GM12878 (cell line): ENCODE measurements around the gene MGAT4B. TPM values are rescaled to one million over a fixed set of nuclear protein-coding genes. Genes with fewer than 3 reads are reported as not detected.

Source experiments
- ATAC-seq: fragments of 200-7000 bp; cut with Tn5 transposase; 3 replicates; pipeline ENCODE4 v1.9.1; 2020; ENCODE audit warnings: mild to moderate bottlenecking, moderate library complexity
- BruUV-seq: library from RNA; stranded (reverse); fragments of 400-500 nt; replicated peaks from 2 replicates; lab custom pipeline; 2021; lab: Mats Ljungman, UMichigan
- CTCF ChIA-PET: fragments of 300-600 bp; sonication (Branson Sonifier 250); formaldehyde crosslinking; extraction: SDS; loops from one replicate; lab custom pipeline; 2021; ENCODE audit warnings: inconsistent platforms; lab: Yijun Ruan, JAX
- POLR2A ChIA-PET: fragments of 350-600 bp; formaldehyde crosslinking; extraction: SDS; loops from one replicate; lab custom pipeline; 2021; ENCODE audit warnings: inconsistent platforms; lab: Charles Lee
- RAD21 ChIA-PET: fragments of 300-600 bp; sonication (Branson Sonifier 250); formaldehyde crosslinking; loops from one replicate; lab custom pipeline; 2023; ENCODE audit warnings: antibody characterized with exemption; ENCODE audit not compliant: unreplicated experiment; lab: Charles Lee
- SMC1A ChIA-PET: fragments of 300-600 bp; sonication (Branson Sonifier 250); formaldehyde crosslinking; loops from one replicate; lab custom pipeline; 2023; ENCODE audit not compliant: unreplicated experiment, uncharacterized antibody; lab: Charles Lee
- DNase-seq: peaks from one replicate; pipeline ENCODE4 v3.0.0-alpha.2; 2011; ENCODE audit warnings: low read depth, low spot score
- FAIRE-seq: peaks from 3 replicates; lab custom pipeline; 2011; peaks lifted over from hg19 to GRCh38; lab: Jason Lieb, UNC
- H2AFZ ChIP-seq: 2 replicates; pipeline ENCODE4 v1.6.0; 2011; ENCODE audit warnings: low read depth, low read length, control low read depth; ENCODE audit not compliant: control insufficient read depth
- H3K27ac ChIP-seq: 2 replicates; pipeline ENCODE4 v1.5.1; 2011; ENCODE audit warnings: control low read depth; ENCODE audit not compliant: control insufficient read depth, insufficient read depth
- H3K27me3 ChIP-seq, 2 experiments: replicated peaks in 1 of 2; 2 replicates each; pipeline versions ENCODE4 v1.6.0 to v1.6.1; 2011; ENCODE audit warnings: low read length in 1 of 2; ENCODE audit not compliant: control insufficient read depth in 2 of 2, insufficient read depth in 2 of 2
- H3K36me3 ChIP-seq, 2 experiments: 2 replicates each; pipeline ENCODE4 v1.5.1; 2011; ENCODE audit warnings: low read length in 1 of 2; ENCODE audit not compliant: control insufficient read depth in 2 of 2, insufficient read depth in 2 of 2
- H3K4me1 ChIP-seq: 2 replicates; pipeline ENCODE4 v1.6.1; 2011; ENCODE audit warnings: mild to moderate bottlenecking, low read length, moderate library complexity, mixed read lengths; ENCODE audit not compliant: control insufficient read depth, insufficient read depth
- H3K4me2 ChIP-seq: 2 replicates; pipeline ENCODE4 v1.6.0; 2011; ENCODE audit warnings: control low read depth; ENCODE audit not compliant: control insufficient read depth, insufficient read depth
- H3K4me3 ChIP-seq: fragments of 200-600 bp; sonication (generic); 2 replicates; pipeline ENCODE4 v1.5.1; 2016
- H3K79me2 ChIP-seq: 2 replicates; pipeline ENCODE4 v1.6.0; 2011; ENCODE audit warnings: low read length; ENCODE audit not compliant: control insufficient read depth, insufficient read depth
- H3K9ac ChIP-seq: 2 replicates; pipeline ENCODE4 v1.8.0; 2011; ENCODE audit warnings: low read length, control low read depth, mixed read lengths; ENCODE audit not compliant: control insufficient read depth, insufficient read depth
- H3K9me3 ChIP-seq: replicated peaks from 3 replicates; pipeline ENCODE4 v1.5.1; 2011; ENCODE audit warnings: mild to moderate bottlenecking, low read length; ENCODE audit not compliant: control insufficient read depth, insufficient read depth
- H4K20me1 ChIP-seq: 2 replicates; pipeline ENCODE4 v1.6.0; 2011; ENCODE audit not compliant: control insufficient read depth, insufficient read depth
- MLLT1 ChIP-seq: fragments of 450-650 bp; IDR thresholded peaks from 2 replicates; pipeline ENCODE4 v1.6.1; 2016; ENCODE audit warnings: mild to moderate bottlenecking
- POLR2A ChIP-seq: IDR thresholded peaks from 2 replicates; pipeline ENCODE4 v1.6.1; 2011; ENCODE audit warnings: low read depth, mild to moderate bottlenecking, low read length
- POLR2AphosphoS2 ChIP-seq: IDR thresholded peaks from 2 replicates; pipeline ENCODE4 v1.6.1; 2011; ENCODE audit warnings: low read depth, mild to moderate bottlenecking, low read length, improper control_type of control experiment, moderate library complexity
- POLR2AphosphoS5 ChIP-seq: IDR thresholded peaks from 2 replicates; pipeline ENCODE4 v1.6.1; 2011; ENCODE audit warnings: mild to moderate bottlenecking, low read length, inconsistent platforms
- RBBP5 ChIP-seq: fragments of 200-600 bp; sonication (generic); conservative IDR thresholded peaks from 2 replicates; pipeline ENCODE4 v1.6.1; 2016
- TCF3 ChIP-seq: IDR thresholded peaks from 2 replicates; pipeline ENCODE4 v1.6.1; 2012; ENCODE audit warnings: low read depth, mild to moderate bottlenecking, low read length, borderline replicate concordance; ENCODE audit not compliant: insufficient read depth
- ZSCAN29 ChIP-seq: fragments of 450-650 bp; IDR thresholded peaks from 2 replicates; pipeline ENCODE4 v1.6.1; 2017; ENCODE audit warnings: mild to moderate bottlenecking, moderate library complexity
- WGBS: methylation state at CpG from one replicate; pipeline ENCODE4 v1.1.6; 2016; ENCODE audit warnings: low lambda C conversion rate; ENCODE audit not compliant: insufficient replicate concordance, insufficient coverage; ENCODE audit errors: missing lambda C conversion rate; 5-methylcytosine and 5-hydroxymethylcytosine counted together
- in situ Hi-C: fragments of 300-500 bp; cut with MboI; formaldehyde crosslinking; loops from 9 replicates; pipeline ENCODE4 v1.14.3; 2018; ENCODE audit warnings: mixed read lengths
- intact Hi-C: fragments of 100-400 bp; cut with micrococcal nuclease; formaldehyde crosslinking; loops from one replicate; pipeline ENCODE4 v1.14.2; 2022; ENCODE audit not compliant: unreplicated experiment
- polyA plus RNA-seq, 11 experiments: library from polyadenylated mRNA; depleted of rRNA in 4 of 11; unstranded in 6 of 11; stranded (reverse) in 5 of 11; fragments of >200 nt; fragmentation: Nextera tagmentation in 4 of 11; fragmentation: Illumina TruSeq in 1 of 11; extraction: Ambion mirVana in 4 of 11; extraction: Trizol in 1 of 11; gene quantifications; 1 replicate in 1 of 11; 2 replicates in 10 of 11; pipeline versions ENCODE4 v1.2.1 to v1.2.3, GENCODE V29; 2011 to 2016; ENCODE audit warnings: inconsistent platforms in 2 of 11, missing spikeins in 2 of 11, low read depth in 1 of 11
- total RNA-seq, 4 experiments: library from RNA; depleted of rRNA in 3 of 4; stranded (reverse); fragments of >200 nt in 3 of 4; fragmentation: Illumina TruSeq in 1 of 4; extraction: Trizol in 1 of 4; gene quantifications; 2 replicates each; pipeline versions ENCODE4 v1.2.1 to v1.2.3, GENCODE V29; 2013 to 2021
- TF ChIP-seq, protein P1 (sequence below), 3 experiments: IDR thresholded peaks in 2 of 3; conservative IDR thresholded peaks in 1 of 3; 2 replicates each; pipeline ENCODE4 v1.5.1; 2011; ENCODE audit warnings: low read depth in 3 of 3, low read length in 3 of 3, mild to moderate bottlenecking in 3 of 3, control low read depth in 2 of 3, moderate library complexity in 2 of 3, inconsistent platforms in 1 of 3, mixed read lengths in 1 of 3; ENCODE audit not compliant: control insufficient read depth in 2 of 3, insufficient read depth in 1 of 3; ENCODE audit errors: extremely low read depth in 1 of 3
- TF ChIP-seq, protein P2 (sequence below): fragments of 450-650 bp; formaldehyde crosslinking; IDR thresholded peaks from 2 replicates; pipeline ENCODE4 v1.4.0; 2022; ENCODE audit warnings: mild to moderate bottlenecking, moderate library complexity

Gene MGAT4B
- total and polyA plus RNA-seq, 10 of the 15 experiments (the other 5 are each of a cell fraction or from before 2014, with no cell fraction given), result 0.60 to 82.5 (median 34.4) TPM; not detected in 1

- in situ Hi-C loops (no loop called here), intact Hi-C loops (no loop called here)
- ChIA-PET SMC1A (interaction anchor here (0.6 to 0.9 kb wide), 2 partner anchors 9 to 31 kb away, joined by 3 read pairs; no protein-coding TSS in a partner anchor), RAD21 (no interaction called here), CTCF (no interaction called here), POLR2A (interaction anchor here (1.1 kb wide), 2 partner anchors 9 to 28 kb away, joined by 4 to 6 read pairs; no protein-coding TSS in a partner anchor)
- peaks cover 8% of the 10 kb centered on the region for H4K20me1 ChIP-seq
- H2AFZ ChIP-seq, result no peak overlapping the region
- H3K36me3 ChIP-seq, result peaks cover 26 to 43% of the 10 kb centered on the region in 2 experiments
- H3K4me3 ChIP-seq, result no peak overlapping the region
- peaks cover 6% of the 10 kb centered on the region for H3K79me2 ChIP-seq
- H3K9ac ChIP-seq, result no peak overlapping the region
- no peak overlapping the region for H3K27ac ChIP-seq
- no peaks in the 10 kb centered on the region for H3K27me3 ChIP-seq
- ATAC-seq (peak; percentile 55), FAIRE-seq (no peak), DNase-seq (no peak)
- WGBS, result 68% methylated on average over 9 of the region's 9 CpGs
- 0 out of 2 replicates have a peak, but pooled peaks cover 2% of the 10 kb centered on the region for H3K4me1 ChIP-seq
- H3K4me2 ChIP-seq, result no peak overlapping the region
- no TSS peak for BruUV-seq
- TF ChIP-seq POLR2A, result peak; percentile 52; the same call in 1 of the 2 replicates
- TF ChIP-seq TCF3, result no peak
- TF ChIP-seq, protein P1, sequence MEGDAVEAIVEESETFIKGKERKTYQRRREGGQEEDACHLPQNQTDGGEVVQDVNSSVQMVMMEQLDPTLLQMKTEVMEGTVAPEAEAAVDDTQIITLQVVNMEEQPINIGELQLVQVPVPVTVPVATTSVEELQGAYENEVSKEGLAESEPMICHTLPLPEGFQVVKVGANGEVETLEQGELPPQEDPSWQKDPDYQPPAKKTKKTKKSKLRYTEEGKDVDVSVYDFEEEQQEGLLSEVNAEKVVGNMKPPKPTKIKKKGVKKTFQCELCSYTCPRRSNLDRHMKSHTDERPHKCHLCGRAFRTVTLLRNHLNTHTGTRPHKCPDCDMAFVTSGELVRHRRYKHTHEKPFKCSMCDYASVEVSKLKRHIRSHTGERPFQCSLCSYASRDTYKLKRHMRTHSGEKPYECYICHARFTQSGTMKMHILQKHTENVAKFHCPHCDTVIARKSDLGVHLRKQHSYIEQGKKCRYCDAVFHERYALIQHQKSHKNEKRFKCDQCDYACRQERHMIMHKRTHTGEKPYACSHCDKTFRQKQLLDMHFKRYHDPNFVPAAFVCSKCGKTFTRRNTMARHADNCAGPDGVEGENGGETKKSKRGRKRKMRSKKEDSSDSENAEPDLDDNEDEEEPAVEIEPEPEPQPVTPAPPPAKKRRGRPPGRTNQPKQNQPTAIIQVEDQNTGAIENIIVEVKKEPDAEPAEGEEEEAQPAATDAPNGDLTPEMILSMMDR (IDR thresholded peaks at IDR 0.05 in 2 of 3, conservative IDR thresholded peaks at IDR 0.05 in 1 of 3; ENCODE audit: control insufficient read depth in 2 of 3, extremely low read depth in 1 of 3, insufficient read depth in 1 of 3, low read depth in 3 of 3, low read length in 3 of 3), result peak in 1 of 3 experiments; percentile 14; a peak in 2 of 6 replicates
- peak; percentile 43 for TF ChIP-seq POLR2AphosphoS5
- H3K9me3 ChIP-seq, result no peaks in the 10 kb centered on the region
Observed at GRCh38 chr5:179827680-179828079, 21.0 kb upstream of the MGAT4B start.

DNA sequence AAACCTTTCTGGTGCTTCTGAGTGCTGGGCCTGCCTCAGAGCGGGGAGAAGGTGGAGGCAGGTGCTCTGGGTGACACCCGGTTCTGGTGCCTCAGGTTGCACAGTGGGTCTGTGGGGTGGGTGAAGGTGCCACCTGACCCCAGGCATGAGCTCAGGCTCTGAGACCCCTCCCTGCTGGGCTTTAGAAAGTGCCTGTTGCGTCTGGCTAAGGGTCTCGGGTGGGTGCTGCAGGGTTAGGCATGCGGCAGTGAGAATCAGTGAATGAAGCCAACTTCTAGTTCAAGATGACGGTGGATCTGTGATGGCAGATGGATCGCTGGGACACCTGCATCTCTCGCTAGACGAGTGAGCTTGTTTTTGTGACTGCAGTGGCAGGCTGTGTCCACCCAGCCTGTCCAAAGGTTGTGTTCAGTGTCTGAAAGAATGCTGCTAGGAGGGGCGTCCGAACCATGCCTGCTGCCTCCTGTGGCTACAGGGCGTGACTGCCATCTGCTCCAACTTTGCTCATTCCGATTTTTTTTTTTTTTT lies 19.1 kb upstream of the MGAT4B start:
- TF ChIP-seq POLR2AphosphoS5, result peak; percentile 37; the same call in 1 of the 2 replicates
- no peak for TF ChIP-seq ZSCAN29
- TF ChIP-seq, protein P2, sequence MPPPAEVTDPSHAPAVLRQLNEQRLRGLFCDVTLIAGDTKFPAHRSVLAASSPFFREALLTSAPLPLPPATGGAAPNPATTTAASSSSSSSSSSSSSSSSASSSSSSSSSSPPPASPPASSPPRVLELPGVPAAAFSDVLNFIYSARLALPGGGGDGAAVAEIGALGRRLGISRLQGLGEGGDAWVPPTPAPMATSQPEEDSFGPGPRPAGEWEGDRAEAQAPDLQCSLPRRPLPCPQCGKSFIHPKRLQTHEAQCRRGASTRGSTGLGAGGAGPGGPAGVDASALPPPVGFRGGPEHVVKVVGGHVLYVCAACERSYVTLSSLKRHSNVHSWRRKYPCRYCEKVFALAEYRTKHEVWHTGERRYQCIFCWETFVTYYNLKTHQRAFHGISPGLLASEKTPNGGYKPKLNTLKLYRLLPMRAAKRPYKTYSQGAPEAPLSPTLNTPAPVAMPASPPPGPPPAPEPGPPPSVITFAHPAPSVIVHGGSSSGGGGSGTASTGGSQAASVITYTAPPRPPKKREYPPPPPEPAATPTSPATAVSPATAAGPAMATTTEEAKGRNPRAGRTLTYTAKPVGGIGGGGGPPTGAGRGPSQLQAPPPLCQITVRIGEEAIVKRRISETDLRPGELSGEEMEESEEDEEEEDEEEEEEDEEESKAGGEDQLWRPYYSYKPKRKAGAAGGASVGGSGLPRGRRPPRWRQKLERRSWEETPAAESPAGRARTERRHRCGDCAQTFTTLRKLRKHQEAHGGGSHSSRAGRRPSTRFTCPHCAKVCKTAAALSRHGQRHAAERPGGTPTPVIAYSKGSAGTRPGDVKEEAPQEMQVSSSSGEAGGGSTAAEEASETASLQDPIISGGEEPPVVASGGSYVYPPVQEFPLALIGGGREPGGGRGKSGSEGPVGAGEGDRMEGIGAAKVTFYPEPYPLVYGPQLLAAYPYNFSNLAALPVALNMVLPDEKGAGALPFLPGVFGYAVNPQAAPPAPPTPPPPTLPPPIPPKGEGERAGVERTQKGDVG (CRISPR knock-in tag), result no peak
- no peak for TF ChIP-seq MLLT1
- TF ChIP-seq RBBP5, result no peak
- peak; percentile 31; the same call in 1 of the 2 replicates for TF ChIP-seq POLR2AphosphoS2
- TF ChIP-seq POLR2A, result peak; percentile 54
- in situ Hi-C loops (no loop called here), intact Hi-C loops (no loop called here)
- Histone ChIP-seq H2AFZ (no peak overlapping the region), H3K4me2 (no peak overlapping the region), H3K27me3 (no peaks in the 10 kb centered on the region), H3K9me3 (no peaks in the 10 kb centered on the region), H4K20me1 (peaks cover 17% of the 10 kb centered on the region), H3K36me3 (peaks cover 23 to 36% of the 10 kb centered on the region in 2 experiments), H3K4me1 (peaks cover 11% of the 10 kb centered on the region), H3K9ac (no peak overlapping the region), H3K79me2 (peaks cover 25% of the 10 kb centered on the region), H3K27ac (no peak overlapping the region), H3K4me3 (no peak overlapping the region)
- POLR2A ChIA-PET, result interaction anchor here (1.2 kb wide), 1 partner anchor 63 kb away, joined by 5 read pairs; no protein-coding TSS in a partner anchor
- SMC1A ChIA-PET, result no interaction called here
- FAIRE-seq (no peak), ATAC-seq (no peak), DNase-seq (no peak)
- BruUV-seq, result no TSS peak
- CTCF ChIA-PET, result interaction anchor here (0.8 kb wide), 1 partner anchor 21 kb away, joined by 3 read pairs; no protein-coding TSS in a partner anchor
- 93% methylated on average over 13 of the region's 13 CpGs for WGBS
- RAD21 ChIA-PET, result no interaction called here
